ENCODE data around the gene GATA5.

- TF ChIP-seq POLR2A (IDR thresholded peaks at IDR 0.05; ENCODE audit: low read depth, low read length) = no peak
- no peak for TF ChIP-seq POLR2AphosphoS5 (IDR thresholded peaks at IDR 0.05; ENCODE audit: low read depth, low read length)
- no peak for TF ChIP-seq TAF1 (IDR thresholded peaks at IDR 0.05; ENCODE audit: borderline replicate concordance, low read depth, low read length)
Observed at GRCh38 chr20:62472138-62472940, 3.5 kb downstream of the GATA5 start.

All from GM12892 (cell line).